Activated T-cell treated with anti-CD3 and anti-CD28 coated beads, Interleukin-2, amount 50 U/mL, for 24 hours (primary cell): ENCODE measurements around the gene GATA6.

Source experiments
- DNase-seq: peaks from one replicate; pipeline ENCODE4 v3.0.0-alpha.2; 2020
- H3K27ac Mint-ChIP-seq: 2 replicates; pipeline ENCODE4 v1.8.0; 2020; ENCODE audit warnings: mild to moderate bottlenecking, mixed read lengths
- H3K27me3 Mint-ChIP-seq: 2 replicates; pipeline ENCODE4 v1.8.0; 2020; ENCODE audit warnings: mixed read lengths
- H3K36me3 Mint-ChIP-seq: 2 replicates; pipeline ENCODE4 v1.8.0; 2020; ENCODE audit warnings: low read depth, mixed read lengths
- H3K4me1 Mint-ChIP-seq: 2 replicates; pipeline ENCODE4 v1.8.0; 2020; ENCODE audit warnings: low read depth, mixed read lengths
- H3K4me3 Mint-ChIP-seq: 2 replicates; pipeline ENCODE4 v1.8.0; 2020; ENCODE audit warnings: mild to moderate bottlenecking, moderate library complexity, mixed read lengths
- H3K9me3 Mint-ChIP-seq: 2 replicates; pipeline ENCODE4 v1.8.0; 2020; ENCODE audit warnings: mixed read lengths

GATA6 gene

GRCh38 chr18:22169011-22169888, at the start of gene GATA6:
GATA6 (plus strand) TSS chr18:22169589; CDS start chr18:22171145, 1,556 bp downstream.
- Mint-ChIP-seq H3K27ac (peak within 1 kb of the TSS; percentile 57), H3K4me3 (peak within 1 kb of the TSS; percentile 78), H3K36me3 (no peaks in the 10 kb centered on the region), H3K27me3 (peaks cover 79% of the 10 kb centered on the region), H3K4me1 (peaks cover 30% of the 10 kb centered on the region), H3K9me3 (no peaks in the 10 kb centered on the region)
- DNase-seq = peak; percentile 51

- Mint-ChIP-seq H3K27ac (no peak overlapping the region), H3K9me3 (peaks cover 2% of the 10 kb centered on the region), H3K4me3 (no peak overlapping the region), H3K27me3 (peaks cover 6% of the 10 kb centered on the region), H3K36me3 (no peaks in the 10 kb centered on the region), H3K4me1 (no peaks in the 10 kb centered on the region)
- DNase-seq = no peak
These were observed 44.4 kb upstream of the GATA6 start for GRCh38 chr18:22124970-22125369.

- no peak overlapping the region for H3K4me3 Mint-ChIP-seq
- H3K4me1 Mint-ChIP-seq = no peaks in the 10 kb centered on the region
- H3K27me3 Mint-ChIP-seq = peaks cover 1% of the 10 kb centered on the region
- no peak for DNase-seq
- H3K36me3 Mint-ChIP-seq = no peaks in the 10 kb centered on the region
- H3K27ac Mint-ChIP-seq = no peak overlapping the region
- no peaks in the 10 kb centered on the region for H3K9me3 Mint-ChIP-seq
These were observed 40.4 kb upstream of the GATA6 start for GRCh38 chr18:22128954-22129353.

- Mint-ChIP-seq H3K4me3 (no peak overlapping the region), H3K27me3 (no peaks in the 10 kb centered on the region), H3K27ac (no peak overlapping the region), H3K9me3 (no peaks in the 10 kb centered on the region), H3K36me3 (no peaks in the 10 kb centered on the region), H3K4me1 (no peaks in the 10 kb centered on the region)
- DNase-seq = no peak
These were observed 39.6 kb upstream of the GATA6 start for GRCh38 chr18:22129778-22130177.

- H3K9me3 Mint-ChIP-seq = no peaks in the 10 kb centered on the region
- no peak overlapping the region for H3K4me3 Mint-ChIP-seq
- DNase-seq = no peak
- H3K4me1 Mint-ChIP-seq = no peaks in the 10 kb centered on the region
- H3K27ac Mint-ChIP-seq = no peak overlapping the region
- H3K36me3 Mint-ChIP-seq = no peaks in the 10 kb centered on the region
- no peaks in the 10 kb centered on the region for H3K27me3 Mint-ChIP-seq
These were observed 37.1 kb upstream of the GATA6 start for GRCh38 chr18:22132258-22132657.

- H3K9me3 Mint-ChIP-seq = no peaks in the 10 kb centered on the region
- H3K4me1 Mint-ChIP-seq = no peaks in the 10 kb centered on the region
- no peak overlapping the region for H3K4me3 Mint-ChIP-seq
- H3K27ac Mint-ChIP-seq = no peak overlapping the region
- no peaks in the 10 kb centered on the region for H3K27me3 Mint-ChIP-seq
- no peaks in the 10 kb centered on the region for H3K36me3 Mint-ChIP-seq
- DNase-seq = no peak
These were observed 36.6 kb upstream of the GATA6 start for GRCh38 chr18:22132763-22133162.

- Mint-ChIP-seq H3K36me3 (no peaks in the 10 kb centered on the region), H3K27ac (no peak overlapping the region), H3K27me3 (no peaks in the 10 kb centered on the region), H3K4me3 (no peak overlapping the region), H3K4me1 (no peaks in the 10 kb centered on the region), H3K9me3 (peaks cover 5% of the 10 kb centered on the region)
- DNase-seq = no peak
These were observed 33.0 kb upstream of the GATA6 start for GRCh38 chr18:22136395-22136794.

GRCh38 chr18:22141211-22141610, 28.2 kb upstream of the GATA6 start:
- H3K4me1 Mint-ChIP-seq = no peaks in the 10 kb centered on the region
- no peak for DNase-seq
- no peak overlapping the region for H3K4me3 Mint-ChIP-seq
- no peaks in the 10 kb centered on the region for H3K36me3 Mint-ChIP-seq
- H3K9me3 Mint-ChIP-seq = peaks cover 5% of the 10 kb centered on the region
- no peaks in the 10 kb centered on the region for H3K27me3 Mint-ChIP-seq
- no peak overlapping the region for H3K27ac Mint-ChIP-seq

GRCh38 chr18:22143347-22144340, 25.7 kb upstream of the GATA6 start:
- Mint-ChIP-seq H3K4me1 (no peaks in the 10 kb centered on the region), H3K9me3 (no peaks in the 10 kb centered on the region), H3K4me3 (no peak overlapping the region), H3K27me3 (peaks cover 4% of the 10 kb centered on the region), H3K36me3 (no peaks in the 10 kb centered on the region), H3K27ac (no peak overlapping the region)
- no peak for DNase-seq

- no peaks in the 10 kb centered on the region for H3K36me3 Mint-ChIP-seq
- peaks cover 4% of the 10 kb centered on the region for H3K27me3 Mint-ChIP-seq
- H3K4me1 Mint-ChIP-seq = no peaks in the 10 kb centered on the region
- no peak for DNase-seq
- H3K4me3 Mint-ChIP-seq = no peak overlapping the region
- no peaks in the 10 kb centered on the region for H3K9me3 Mint-ChIP-seq
- H3K27ac Mint-ChIP-seq = no peak overlapping the region
These were observed 24.2 kb upstream of the GATA6 start for GRCh38 chr18:22145160-22145559.

GRCh38 chr18:22149710-22150109, 19.7 kb upstream of the GATA6 start:
- H3K9me3 Mint-ChIP-seq = no peaks in the 10 kb centered on the region
- peaks cover 14% of the 10 kb centered on the region for H3K27me3 Mint-ChIP-seq
- no peak for DNase-seq
- H3K4me1 Mint-ChIP-seq = no peaks in the 10 kb centered on the region
- no peak overlapping the region for H3K27ac Mint-ChIP-seq
- no peaks in the 10 kb centered on the region for H3K36me3 Mint-ChIP-seq
- no peak overlapping the region for H3K4me3 Mint-ChIP-seq

- Mint-ChIP-seq H3K4me1 (no peaks in the 10 kb centered on the region), H3K27me3 (peaks cover 16% of the 10 kb centered on the region), H3K27ac (no peak overlapping the region), H3K9me3 (no peaks in the 10 kb centered on the region), H3K36me3 (no peaks in the 10 kb centered on the region), H3K4me3 (no peak overlapping the region)
- no peak for DNase-seq
These were observed 17.3 kb upstream of the GATA6 start for GRCh38 chr18:22152093-22152492.

- H3K36me3 Mint-ChIP-seq = no peaks in the 10 kb centered on the region
- no peak for DNase-seq
- no peak overlapping the region for H3K27ac Mint-ChIP-seq
- H3K4me3 Mint-ChIP-seq = no peak overlapping the region
- H3K4me1 Mint-ChIP-seq = no peaks in the 10 kb centered on the region
- H3K9me3 Mint-ChIP-seq = no peaks in the 10 kb centered on the region
- H3K27me3 Mint-ChIP-seq = peaks cover 16% of the 10 kb centered on the region
These were observed 16.0 kb upstream of the GATA6 start for GRCh38 chr18:22153428-22153827.

- H3K27me3 Mint-ChIP-seq = peaks cover 27% of the 10 kb centered on the region
- no peaks in the 10 kb centered on the region for H3K4me1 Mint-ChIP-seq
- DNase-seq = no peak
- H3K9me3 Mint-ChIP-seq = no peaks in the 10 kb centered on the region
- no peak overlapping the region for H3K4me3 Mint-ChIP-seq
- H3K27ac Mint-ChIP-seq = no peak overlapping the region
- H3K36me3 Mint-ChIP-seq = no peaks in the 10 kb centered on the region
These were observed 13.8 kb upstream of the GATA6 start for GRCh38 chr18:22155584-22155983.

- Mint-ChIP-seq H3K27me3 (peaks cover 43% of the 10 kb centered on the region), H3K9me3 (no peaks in the 10 kb centered on the region), H3K36me3 (no peaks in the 10 kb centered on the region), H3K4me3 (no peak overlapping the region), H3K27ac (no peak overlapping the region), H3K4me1 (no peaks in the 10 kb centered on the region)
- no peak for DNase-seq
These were observed 10.4 kb upstream of the GATA6 start for GRCh38 chr18:22159014-22159413.
